Liver (tissue), 9 donors: ENCODE measurements around the gene KCNMB1. TPM values are rescaled to one million over a fixed set of nuclear protein-coding genes. Genes with fewer than 3 reads are reported as not detected.

ENCODE experiments used
- DNase-seq: peaks from one replicate; pipeline ENCODE4 v3.0.0-alpha.2; 2017; ENCODE audit warnings: low spot score
- H3K27ac ChIP-seq, 2 donors: one replicate each; pipeline ENCODE4 v1.7.0; 2013; ENCODE audit warnings: inconsistent platforms in 2 of 2, low read length in 2 of 2, control low read depth in 1 of 2, low read depth in 1 of 2, mild to moderate bottlenecking in 1 of 2
- H3K27me3 ChIP-seq, 4 donors: one replicate each; pipeline versions ENCODE4 v1.6.1 to v1.7.0; 2013; ENCODE audit warnings: low read length in 3 of 4, inconsistent platforms in 1 of 4, mild to moderate bottlenecking in 1 of 4, moderate library complexity in 1 of 4; ENCODE audit not compliant: control insufficient read depth in 4 of 4, insufficient read depth in 4 of 4
- H3K36me3 ChIP-seq, 4 donors: one replicate each; pipeline versions ENCODE4 v1.6.1 to v1.7.0; 2013; ENCODE audit warnings: low read length in 3 of 4, mild to moderate bottlenecking in 3 of 4, low read depth in 1 of 4, moderate library complexity in 1 of 4; ENCODE audit not compliant: control insufficient read depth in 4 of 4, insufficient read depth in 3 of 4
- H3K4me1 ChIP-seq, 4 donors: one replicate each; pipeline versions ENCODE4 v1.6.1 to v1.7.0; 2013; ENCODE audit warnings: low read length in 3 of 4, mild to moderate bottlenecking in 3 of 4, moderate library complexity in 1 of 4; ENCODE audit not compliant: control insufficient read depth in 4 of 4, insufficient read depth in 4 of 4
- H3K4me3 ChIP-seq, 3 donors: one replicate each; pipeline versions ENCODE4 v1.6.1 to v1.7.0; 2013; ENCODE audit warnings: low read length in 3 of 3, control low read depth in 1 of 3, low read depth in 1 of 3, mild to moderate bottlenecking in 1 of 3
- H3K9ac ChIP-seq, 2 donors: one replicate each; pipeline ENCODE4 v1.7.0; 2013; ENCODE audit warnings: low read length in 2 of 2, mild to moderate bottlenecking in 2 of 2, moderate library complexity in 2 of 2, control low read depth in 1 of 2, low read depth in 1 of 2
- H3K9me3 ChIP-seq, 4 donors: one replicate each; pipeline versions ENCODE4 v1.6.1 to v1.7.0; 2013; ENCODE audit warnings: low read length in 3 of 4; ENCODE audit not compliant: control insufficient read depth in 4 of 4
- ATF3 ChIP-seq: IDR thresholded peaks from 2 replicates; pipeline ENCODE4 v1.6.1; 2016; ENCODE audit warnings: antibody characterized with exemption
- CTCF ChIP-seq: fragments of 150-350 bp; IDR thresholded peaks from 2 replicates; pipeline ENCODE4 v1.5.1; 2017; ENCODE audit warnings: improper control_type of control experiment, low read depth, low read length; ENCODE audit not compliant: missing input control
- EGR1 ChIP-seq, 2 donors: IDR thresholded peaks; 2 replicates each; pipeline ENCODE4 v1.6.1; 2016 to 2018; ENCODE audit warnings: antibody characterized with exemption in 2 of 2, low read depth in 2 of 2
- FOXA1 ChIP-seq: IDR thresholded peaks from 2 replicates; pipeline ENCODE4 v1.6.1; 2016; ENCODE audit warnings: antibody characterized with exemption
- FOXA2 ChIP-seq: IDR thresholded peaks from 2 replicates; pipeline ENCODE4 v1.6.1; 2016; ENCODE audit warnings: antibody characterized with exemption
- GABPA ChIP-seq, 2 donors: IDR thresholded peaks in 1 of 2; conservative IDR thresholded peaks in 1 of 2; 2 replicates each; pipeline ENCODE4 v1.6.1; 2016; ENCODE audit warnings: antibody characterized with exemption in 2 of 2, mild to moderate bottlenecking in 1 of 2, moderate library complexity in 1 of 2
- HNF4A ChIP-seq, 2 donors: conservative IDR thresholded peaks; 2 replicates each; pipeline ENCODE4 v1.6.1; 2016; ENCODE audit warnings: antibody characterized with exemption in 2 of 2, mild to moderate bottlenecking in 2 of 2
- HNF4G ChIP-seq: IDR thresholded peaks from 2 replicates; pipeline ENCODE4 v1.6.1; 2016; ENCODE audit warnings: antibody characterized with exemption
- JUND ChIP-seq, 2 donors: IDR thresholded peaks; 2 replicates each; pipeline ENCODE4 v1.6.1; 2016; ENCODE audit warnings: antibody characterized with exemption in 2 of 2
- MAX ChIP-seq: IDR thresholded peaks from 2 replicates; pipeline ENCODE4 v1.6.1; 2016; ENCODE audit warnings: antibody characterized with exemption
- NR2F2 ChIP-seq: IDR thresholded peaks from 2 replicates; pipeline ENCODE4 v1.6.1; 2016; ENCODE audit warnings: antibody characterized with exemption
- RAD21 ChIP-seq, 2 donors: IDR thresholded peaks; 2 replicates each; pipeline ENCODE4 v1.6.1; 2016; ENCODE audit warnings: antibody characterized with exemption in 2 of 2, mild to moderate bottlenecking in 2 of 2
- REST ChIP-seq: IDR thresholded peaks from 2 replicates; pipeline ENCODE4 v1.6.1; 2016; ENCODE audit warnings: antibody characterized with exemption, mild to moderate bottlenecking
- RXRA ChIP-seq, 2 donors: IDR thresholded peaks; 2 replicates each; pipeline ENCODE4 v1.6.1; 2017 to 2018; ENCODE audit warnings: antibody characterized with exemption in 2 of 2, mild to moderate bottlenecking in 1 of 2
- SP1 ChIP-seq: IDR thresholded peaks from 2 replicates; pipeline ENCODE4 v1.6.1; 2018; ENCODE audit warnings: antibody characterized with exemption, mild to moderate bottlenecking
- TAF1 ChIP-seq: conservative IDR thresholded peaks from 2 replicates; pipeline ENCODE4 v1.6.1; 2016; ENCODE audit warnings: antibody characterized with exemption, mild to moderate bottlenecking
- YY1 ChIP-seq: IDR thresholded peaks from 2 replicates; pipeline ENCODE4 v1.6.1; 2016; ENCODE audit warnings: antibody characterized with exemption, mild to moderate bottlenecking
- ZBTB33 ChIP-seq: IDR thresholded peaks from 2 replicates; pipeline ENCODE4 v1.6.1; 2016; ENCODE audit warnings: antibody characterized with exemption
- WGBS: extraction: QIAGEN DNeasy Blood & Tissue Kit; methylation state at CpG from one replicate; pipeline ENCODE4 v1.1.7; 2013; 5-methylcytosine and 5-hydroxymethylcytosine counted together
- polyA plus RNA-seq, 2 donors: library from polyadenylated mRNA; stranded (reverse) in 1 of 2; unstranded in 1 of 2; fragments of 200-250 nt in 1 of 2; fragments of >200 nt in 1 of 2; fragmentation: Nextera tagmentation in 1 of 2; extraction: Ambion mirVana in 1 of 2; gene quantifications; one replicate each; pipeline versions ENCODE4 v1.2.1 to v1.2.3, GENCODE V29; 2013 to 2015
- total RNA-seq, 2 donors: library from RNA; depleted of rRNA; stranded (reverse); fragments of >200 nt; gene quantifications; one replicate each; pipeline ENCODE4 v1.2.3, GENCODE V29; 2014
- donor health status: healthy.
- donor health status: healthy.
- donor health status: healthy.
- donor health status: healthy.
- donor health status: healthy.

The KCNMB1 gene
- total RNA-seq (under 1 TPM; 0.14 to 0.25 TPM), polyA plus RNA-seq (under 1 TPM; 0.04 to 0.31 TPM)

- no peak within 1 kb of the TSS for H3K9ac ChIP-seq
- no peak within 1 kb of the TSS for H3K4me3 ChIP-seq
- H3K27me3 ChIP-seq: peaks cover 0 to 9% (median 0%) of the 10 kb centered on the region in 4 donors
- no peaks in the 10 kb centered on the region for H3K9me3 ChIP-seq
- no peaks in the 10 kb centered on the region for H3K36me3 ChIP-seq
- whole genome bisulfite sequencing: 37% methylated on average over 15 of the region's 15 CpGs
- no peaks in the 10 kb centered on the region for H3K4me1 ChIP-seq
- DNase-seq: no peak
- TF ChIP-seq TAF1 (no peak), HNF4G (no peak), RXRA (IDR thresholded peaks at IDR 0.05) (no peak), ATF3 (no peak), EGR1 (IDR thresholded peaks at IDR 0.05; ENCODE audit: low read depth in 2 of 2) (no peak), SP1 (no peak), FOXA1 (no peak), HNF4A (conservative IDR thresholded peaks at IDR 0.05) (no peak), RAD21 (IDR thresholded peaks at IDR 0.05) (no peak), ZBTB33 (no peak), FOXA2 (no peak), MAX (no peak), GABPA (IDR thresholded peaks at IDR 0.05 in 1 of 2, conservative IDR thresholded peaks at IDR 0.05 in 1 of 2) (no peak), NR2F2 (no peak), REST (no peak)
- H3K27ac ChIP-seq: no peak within 1 kb of the TSS
Observed at GRCh38 chr5:170388818-170389549, at the start of gene KCNMB1. Gene KCNMB1 (minus strand): TSS chr5:170389367. CDS start chr5:170385447, 3,920 bp downstream.

GRCh38 chr5:170438581-170438980 lies 49.4 kb upstream of the KCNMB1 start:
- TF ChIP-seq HNF4A (conservative IDR thresholded peaks at IDR 0.05): no peak
- TF ChIP-seq NR2F2: no peak
- TF ChIP-seq CTCF: no peak
- no peak for TF ChIP-seq ZBTB33
- TF ChIP-seq GABPA (IDR thresholded peaks at IDR 0.05 in 1 of 2, conservative IDR thresholded peaks at IDR 0.05 in 1 of 2): no peak
- TF ChIP-seq HNF4G: no peak
- no peak for TF ChIP-seq SP1
- no peak for TF ChIP-seq RXRA (IDR thresholded peaks at IDR 0.05)
- no peak for TF ChIP-seq YY1
- TF ChIP-seq ATF3: no peak
- TF ChIP-seq TAF1: no peak
- TF ChIP-seq JUND (IDR thresholded peaks at IDR 0.05): no peak
- TF ChIP-seq MAX: no peak
- no peak for TF ChIP-seq FOXA2
- H3K4me3 ChIP-seq: no peak overlapping the region
- no peaks in the 10 kb centered on the region for H3K36me3 ChIP-seq
- no peak overlapping the region for H3K9ac ChIP-seq
- H3K27ac ChIP-seq: no peak overlapping the region
- no peak for DNase-seq
- 87% methylated on average over 8 of the region's 8 CpGs for WGBS
- H3K4me1 ChIP-seq: no peaks in the 10 kb centered on the region
- no peaks in the 10 kb centered on the region for H3K9me3 ChIP-seq
- H3K27me3 ChIP-seq: no peaks in the 10 kb centered on the region
